ENCODE results near the gene KDELR3.

Gene KDELR3

GRCh38 chr22:38448945-38449745 lies 18.8 kb upstream of the KDELR3 start:
- H3K4me3 ChIP-seq (ENCODE audit: low read depth, low read length) = no peak overlapping the region
- no peak for TF ChIP-seq CTCF (IDR thresholded peaks at IDR 0.05; ENCODE audit: low read depth, low read length)
- no peak for TF ChIP-seq POLR2A (IDR thresholded peaks at IDR 0.05; ENCODE audit: extremely low read depth, insufficient read length)
- no peak for TF ChIP-seq MAX (IDR thresholded peaks at IDR 0.05; ENCODE audit: low read depth, low read length)
- no peak for TF ChIP-seq MYC (IDR thresholded peaks at IDR 0.05; ENCODE audit: low read depth, low read length)

GRCh38 chr22:38449776-38450175 lies 18.1 kb upstream of the KDELR3 start:
- no peak for DNase-seq (ENCODE audit: low read depth)
- H3K4me3 ChIP-seq (ENCODE audit: low read depth, low read length) = no peak overlapping the region
- TF ChIP-seq MAX (IDR thresholded peaks at IDR 0.05; ENCODE audit: low read depth, low read length) (no peak), CTCF (IDR thresholded peaks at IDR 0.05; ENCODE audit: low read depth, low read length) (no peak), POLR2A (IDR thresholded peaks at IDR 0.05; ENCODE audit: extremely low read depth, insufficient read length) (no peak), MYC (IDR thresholded peaks at IDR 0.05; ENCODE audit: low read depth, low read length) (no peak)

More at GRCh38 chr22:38448945-38449745, 18.8 kb upstream of the KDELR3 start:
- no peak for DNase-seq (ENCODE audit: low read depth)

GRCh38 chr22:38450234-38450797 lies 17.6 kb upstream of the KDELR3 start:
- H3K4me3 ChIP-seq (ENCODE audit: low read depth, low read length) = no peak overlapping the region
- DNase-seq (ENCODE audit: low read depth) = no peak
- TF ChIP-seq POLR2A (IDR thresholded peaks at IDR 0.05; ENCODE audit: extremely low read depth, insufficient read length) (no peak), MYC (IDR thresholded peaks at IDR 0.05; ENCODE audit: low read depth, low read length) (no peak), MAX (IDR thresholded peaks at IDR 0.05; ENCODE audit: low read depth, low read length) (no peak), CTCF (IDR thresholded peaks at IDR 0.05; ENCODE audit: low read depth, low read length) (no peak)

GRCh38 chr22:38451404-38451803 lies 16.5 kb upstream of the KDELR3 start:
- H3K4me3 ChIP-seq (ENCODE audit: low read depth, low read length) = no peak overlapping the region
- TF ChIP-seq POLR2A (IDR thresholded peaks at IDR 0.05; ENCODE audit: extremely low read depth, insufficient read length) (no peak), CTCF (IDR thresholded peaks at IDR 0.05; ENCODE audit: low read depth, low read length) (no peak), MAX (IDR thresholded peaks at IDR 0.05; ENCODE audit: low read depth, low read length) (no peak), MYC (IDR thresholded peaks at IDR 0.05; ENCODE audit: low read depth, low read length) (no peak)
- no peak for DNase-seq (ENCODE audit: low read depth)

GRCh38 chr22:38451864-38452263 lies 16.0 kb upstream of the KDELR3 start:
- DNase-seq (ENCODE audit: low read depth) = no peak
- TF ChIP-seq POLR2A (IDR thresholded peaks at IDR 0.05; ENCODE audit: extremely low read depth, insufficient read length) (no peak), MAX (IDR thresholded peaks at IDR 0.05; ENCODE audit: low read depth, low read length) (no peak), MYC (IDR thresholded peaks at IDR 0.05; ENCODE audit: low read depth, low read length) (no peak), CTCF (IDR thresholded peaks at IDR 0.05; ENCODE audit: low read depth, low read length) (no peak)
- no peak overlapping the region for H3K4me3 ChIP-seq (ENCODE audit: low read depth, low read length)
